ENCODE data around the gene SLC9A3.

The SLC9A3 gene

DNA sequence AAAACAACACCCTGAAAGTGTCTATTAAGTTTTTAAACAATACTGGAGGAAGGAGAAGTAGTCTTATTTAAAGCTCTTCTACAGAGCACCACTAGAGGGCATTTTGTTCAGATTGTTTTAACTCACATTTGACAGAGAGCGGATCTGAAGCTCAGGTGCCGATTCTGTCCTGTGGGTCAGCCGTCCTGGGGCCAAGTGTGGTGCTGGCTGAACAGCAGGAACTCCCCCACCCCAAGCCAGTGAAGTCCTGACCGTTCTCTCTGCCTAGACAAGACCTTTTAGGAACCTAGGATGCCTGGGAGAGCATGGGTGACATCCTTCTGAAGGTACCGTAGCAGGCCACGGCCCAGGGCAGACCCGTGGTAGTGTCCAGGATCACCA, 77.4 kb downstream of the SLC9A3 start:
- TF ChIP-seq BACH2 (CRISPR knock-in tag; IDR thresholded peaks at IDR 0.05; ENCODE audit: borderline replicate concordance) (no peak), CSDC2 (CRISPR knock-in tag; IDR thresholded peaks at IDR 0.05) (no peak), TOX (CRISPR knock-in tag; IDR thresholded peaks at IDR 0.05; ENCODE audit: borderline replicate concordance) (no peak), ZNF70 (CRISPR knock-in tag; IDR thresholded peaks at IDR 0.05) (no peak), ZNF565 (CRISPR knock-in tag; conservative IDR thresholded peaks at IDR 0.05; ENCODE audit: low read depth) (no peak), PPARA (CRISPR knock-in tag; IDR thresholded peaks at IDR 0.05; ENCODE audit: borderline replicate concordance) (no peak), ARNTL (CRISPR knock-in tag; IDR thresholded peaks at IDR 0.05; ENCODE audit: borderline replicate concordance, low read depth) (no peak), ZFP3 (CRISPR knock-in tag; IDR thresholded peaks at IDR 0.05) (no peak), TCF4 (CRISPR knock-in tag; IDR thresholded peaks at IDR 0.05; ENCODE audit: borderline replicate concordance) (no peak), ISL1 (CRISPR knock-in tag; IDR thresholded peaks at IDR 0.05) (no peak), SNAI2 (CRISPR knock-in tag; IDR thresholded peaks at IDR 0.05) (no peak), GLIS3 (CRISPR knock-in tag; IDR thresholded peaks at IDR 0.05) (no peak), ESRRG (CRISPR knock-in tag; IDR thresholded peaks at IDR 0.05) (no peak), ZFP30 (CRISPR knock-in tag; IDR thresholded peaks at IDR 0.05) (no peak)
- TF ChIP-seq, protein P1, sequence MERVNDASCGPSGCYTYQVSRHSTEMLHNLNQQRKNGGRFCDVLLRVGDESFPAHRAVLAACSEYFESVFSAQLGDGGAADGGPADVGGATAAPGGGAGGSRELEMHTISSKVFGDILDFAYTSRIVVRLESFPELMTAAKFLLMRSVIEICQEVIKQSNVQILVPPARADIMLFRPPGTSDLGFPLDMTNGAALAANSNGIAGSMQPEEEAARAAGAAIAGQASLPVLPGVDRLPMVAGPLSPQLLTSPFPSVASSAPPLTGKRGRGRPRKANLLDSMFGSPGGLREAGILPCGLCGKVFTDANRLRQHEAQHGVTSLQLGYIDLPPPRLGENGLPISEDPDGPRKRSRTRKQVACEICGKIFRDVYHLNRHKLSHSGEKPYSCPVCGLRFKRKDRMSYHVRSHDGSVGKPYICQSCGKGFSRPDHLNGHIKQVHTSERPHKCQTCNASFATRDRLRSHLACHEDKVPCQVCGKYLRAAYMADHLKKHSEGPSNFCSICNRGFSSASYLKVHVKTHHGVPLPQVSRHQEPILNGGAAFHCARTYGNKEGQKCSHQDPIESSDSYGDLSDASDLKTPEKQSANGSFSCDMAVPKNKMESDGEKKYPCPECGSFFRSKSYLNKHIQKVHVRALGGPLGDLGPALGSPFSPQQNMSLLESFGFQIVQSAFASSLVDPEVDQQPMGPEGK (CRISPR knock-in tag; IDR thresholded peaks at IDR 0.05; ENCODE audit: borderline replicate concordance): no peak
- TF ChIP-seq, protein P2, sequence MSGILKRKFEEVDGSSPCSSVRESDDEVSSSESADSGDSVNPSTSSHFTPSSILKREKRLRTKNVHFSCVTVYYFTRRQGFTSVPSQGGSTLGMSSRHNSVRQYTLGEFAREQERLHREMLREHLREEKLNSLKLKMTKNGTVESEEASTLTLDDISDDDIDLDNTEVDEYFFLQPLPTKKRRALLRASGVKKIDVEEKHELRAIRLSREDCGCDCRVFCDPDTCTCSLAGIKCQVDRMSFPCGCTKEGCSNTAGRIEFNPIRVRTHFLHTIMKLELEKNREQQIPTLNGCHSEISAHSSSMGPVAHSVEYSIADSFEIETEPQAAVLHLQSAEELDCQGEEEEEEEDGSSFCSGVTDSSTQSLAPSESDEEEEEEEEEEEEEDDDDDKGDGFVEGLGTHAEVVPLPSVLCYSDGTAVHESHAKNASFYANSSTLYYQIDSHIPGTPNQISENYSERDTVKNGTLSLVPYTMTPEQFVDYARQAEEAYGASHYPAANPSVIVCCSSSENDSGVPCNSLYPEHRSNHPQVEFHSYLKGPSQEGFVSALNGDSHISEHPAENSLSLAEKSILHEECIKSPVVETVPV (CRISPR knock-in tag; IDR thresholded peaks at IDR 0.05): no peak
- TF ChIP-seq, protein P3, sequence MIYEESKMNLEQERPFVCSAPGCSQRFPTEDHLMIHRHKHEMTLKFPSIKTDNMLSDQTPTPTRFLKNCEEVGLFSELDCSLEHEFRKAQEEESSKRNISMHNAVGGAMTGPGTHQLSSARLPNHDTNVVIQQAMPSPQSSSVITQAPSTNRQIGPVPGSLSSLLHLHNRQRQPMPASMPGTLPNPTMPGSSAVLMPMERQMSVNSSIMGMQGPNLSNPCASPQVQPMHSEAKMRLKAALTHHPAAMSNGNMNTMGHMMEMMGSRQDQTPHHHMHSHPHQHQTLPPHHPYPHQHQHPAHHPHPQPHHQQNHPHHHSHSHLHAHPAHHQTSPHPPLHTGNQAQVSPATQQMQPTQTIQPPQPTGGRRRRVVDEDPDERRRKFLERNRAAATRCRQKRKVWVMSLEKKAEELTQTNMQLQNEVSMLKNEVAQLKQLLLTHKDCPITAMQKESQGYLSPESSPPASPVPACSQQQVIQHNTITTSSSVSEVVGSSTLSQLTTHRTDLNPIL (CRISPR knock-in tag; IDR thresholded peaks at IDR 0.05; ENCODE audit: low read depth): no peak
- TF ChIP-seq, protein P4, sequence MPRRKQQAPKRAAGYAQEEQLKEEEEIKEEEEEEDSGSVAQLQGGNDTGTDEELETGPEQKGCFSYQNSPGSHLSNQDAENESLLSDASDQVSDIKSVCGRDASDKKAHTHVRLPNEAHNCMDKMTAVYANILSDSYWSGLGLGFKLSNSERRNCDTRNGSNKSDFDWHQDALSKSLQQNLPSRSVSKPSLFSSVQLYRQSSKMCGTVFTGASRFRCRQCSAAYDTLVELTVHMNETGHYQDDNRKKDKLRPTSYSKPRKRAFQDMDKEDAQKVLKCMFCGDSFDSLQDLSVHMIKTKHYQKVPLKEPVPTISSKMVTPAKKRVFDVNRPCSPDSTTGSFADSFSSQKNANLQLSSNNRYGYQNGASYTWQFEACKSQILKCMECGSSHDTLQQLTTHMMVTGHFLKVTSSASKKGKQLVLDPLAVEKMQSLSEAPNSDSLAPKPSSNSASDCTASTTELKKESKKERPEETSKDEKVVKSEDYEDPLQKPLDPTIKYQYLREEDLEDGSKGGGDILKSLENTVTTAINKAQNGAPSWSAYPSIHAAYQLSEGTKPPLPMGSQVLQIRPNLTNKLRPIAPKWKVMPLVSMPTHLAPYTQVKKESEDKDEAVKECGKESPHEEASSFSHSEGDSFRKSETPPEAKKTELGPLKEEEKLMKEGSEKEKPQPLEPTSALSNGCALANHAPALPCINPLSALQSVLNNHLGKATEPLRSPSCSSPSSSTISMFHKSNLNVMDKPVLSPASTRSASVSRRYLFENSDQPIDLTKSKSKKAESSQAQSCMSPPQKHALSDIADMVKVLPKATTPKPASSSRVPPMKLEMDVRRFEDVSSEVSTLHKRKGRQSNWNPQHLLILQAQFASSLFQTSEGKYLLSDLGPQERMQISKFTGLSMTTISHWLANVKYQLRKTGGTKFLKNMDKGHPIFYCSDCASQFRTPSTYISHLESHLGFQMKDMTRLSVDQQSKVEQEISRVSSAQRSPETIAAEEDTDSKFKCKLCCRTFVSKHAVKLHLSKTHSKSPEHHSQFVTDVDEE (CRISPR knock-in tag; IDR thresholded peaks at IDR 0.05): no peak

DNA sequence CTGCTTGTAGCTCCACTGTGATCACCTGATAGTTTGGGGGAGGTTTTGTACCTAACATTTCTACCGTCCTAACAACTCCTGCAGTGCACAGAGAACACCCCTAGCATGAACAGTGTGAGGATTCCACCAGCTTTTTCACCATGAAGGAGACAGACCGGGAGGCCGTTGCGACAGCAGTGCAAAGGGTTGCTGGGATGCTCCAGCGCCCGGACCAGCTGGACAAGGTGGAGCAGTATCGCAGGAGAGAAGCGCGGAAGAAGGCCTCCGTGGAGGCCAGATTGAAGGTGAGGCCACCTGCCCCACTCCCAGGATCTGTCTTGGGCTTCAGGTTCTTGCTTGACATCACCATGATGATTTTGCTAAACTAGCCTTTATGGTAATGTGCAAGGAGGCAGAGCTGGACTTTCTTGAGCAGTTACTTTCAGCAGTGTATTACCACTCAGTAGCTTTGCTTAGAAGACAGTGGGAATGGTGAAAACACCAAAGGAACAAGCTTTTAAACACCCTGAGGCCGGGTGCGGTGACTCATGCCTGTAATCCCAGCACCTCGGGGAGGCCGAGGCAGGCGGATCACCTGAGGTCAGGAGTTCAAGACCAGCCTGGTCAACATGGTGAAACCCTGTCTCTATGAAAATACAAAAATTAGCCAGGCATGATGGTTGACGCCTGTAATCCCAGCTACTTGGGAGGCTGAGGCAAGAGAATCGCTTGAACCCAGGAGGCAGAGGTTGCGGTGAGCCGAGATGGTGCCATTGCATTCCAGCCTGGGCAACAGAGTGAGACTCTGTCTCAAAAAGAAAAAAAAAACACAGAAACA, 78.0 kb downstream of the SLC9A3 start:
- no peak for ATAC-seq
- TF ChIP-seq ARNTL (CRISPR knock-in tag; IDR thresholded peaks at IDR 0.05; ENCODE audit: borderline replicate concordance, low read depth): no peak
- no peak for TF ChIP-seq ZNF8 (CRISPR knock-in tag; IDR thresholded peaks at IDR 0.05)
- TF ChIP-seq CSDC2 (CRISPR knock-in tag; IDR thresholded peaks at IDR 0.05): no peak
- TF ChIP-seq, protein P5, sequence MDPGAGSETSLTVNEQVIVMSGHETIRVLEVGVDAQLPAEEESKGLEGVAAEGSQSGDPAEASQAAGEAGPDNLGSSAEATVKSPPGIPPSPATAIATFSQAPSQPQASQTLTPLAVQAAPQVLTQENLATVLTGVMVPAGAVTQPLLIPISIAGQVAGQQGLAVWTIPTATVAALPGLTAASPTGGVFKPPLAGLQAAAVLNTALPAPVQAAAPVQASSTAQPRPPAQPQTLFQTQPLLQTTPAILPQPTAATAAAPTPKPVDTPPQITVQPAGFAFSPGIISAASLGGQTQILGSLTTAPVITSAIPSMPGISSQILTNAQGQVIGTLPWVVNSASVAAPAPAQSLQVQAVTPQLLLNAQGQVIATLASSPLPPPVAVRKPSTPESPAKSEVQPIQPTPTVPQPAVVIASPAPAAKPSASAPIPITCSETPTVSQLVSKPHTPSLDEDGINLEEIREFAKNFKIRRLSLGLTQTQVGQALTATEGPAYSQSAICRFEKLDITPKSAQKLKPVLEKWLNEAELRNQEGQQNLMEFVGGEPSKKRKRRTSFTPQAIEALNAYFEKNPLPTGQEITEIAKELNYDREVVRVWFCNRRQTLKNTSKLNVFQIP (CRISPR knock-in tag; IDR thresholded peaks at IDR 0.05; ENCODE audit: borderline replicate concordance, low read depth): no peak
- TF ChIP-seq, protein P4 (CRISPR knock-in tag; IDR thresholded peaks at IDR 0.05): no peak
- TF ChIP-seq TOX (CRISPR knock-in tag; IDR thresholded peaks at IDR 0.05; ENCODE audit: borderline replicate concordance): no peak
- TF ChIP-seq, protein P1 (CRISPR knock-in tag; IDR thresholded peaks at IDR 0.05; ENCODE audit: borderline replicate concordance): no peak
- no peak for TF ChIP-seq GLIS3 (CRISPR knock-in tag; IDR thresholded peaks at IDR 0.05)
- no peak for TF ChIP-seq ESRRG (CRISPR knock-in tag; IDR thresholded peaks at IDR 0.05)
- no peak for TF ChIP-seq RARB (CRISPR knock-in tag; IDR thresholded peaks at IDR 0.05)
- no peak for TF ChIP-seq ZFP30 (CRISPR knock-in tag; IDR thresholded peaks at IDR 0.05)
- TF ChIP-seq, protein P3 (CRISPR knock-in tag; IDR thresholded peaks at IDR 0.05; ENCODE audit: low read depth): no peak
- TF ChIP-seq SNAI2 (CRISPR knock-in tag; IDR thresholded peaks at IDR 0.05): no peak
- no peak for TF ChIP-seq OSR1 (CRISPR knock-in tag; IDR thresholded peaks at IDR 0.05)
- no peak for TF ChIP-seq ISL1 (CRISPR knock-in tag; IDR thresholded peaks at IDR 0.05)
- no peak for TF ChIP-seq TCF4 (CRISPR knock-in tag; IDR thresholded peaks at IDR 0.05; ENCODE audit: borderline replicate concordance)

More for the DNA sequence above, 77.4 kb downstream of the SLC9A3 start:
- ATAC-seq: peak; percentile 35; the same call in 1 of the 3 replicates

Data from SK-N-SH treated with all-trans-retinoic acid at 6 μM for 48 hours (cell line).